Lower leg skin (tissue), 4 donors: ENCODE data around the gene ACOXL. TPM values are rescaled to one million over a fixed set of nuclear protein-coding genes. Genes with fewer than 3 reads are reported as not detected.

Experiments used
- DNase-seq, 2 donors: peaks; one replicate each; pipeline ENCODE4 v3.0.0-alpha.2; 2019; ENCODE audit warnings: low spot score in 2 of 2
- H3K4me3 ChIP-seq: fragments of 200-600 bp; sonication (generic); 2 replicates; pipeline ENCODE4 v1.5.1; 2017; ENCODE audit warnings: mild to moderate bottlenecking, low read depth; ENCODE audit not compliant: poor library complexity, severe bottlenecking
- CTCF ChIP-seq, 3 donors: fragments of 450-650 bp; IDR thresholded peaks; one replicate each; pipeline ENCODE4 v1.5.1; 2016; ENCODE audit warnings: antibody characterized with exemption in 3 of 3, mild to moderate bottlenecking in 3 of 3, moderate library complexity in 2 of 3
- POLR2A ChIP-seq, 2 donors: fragments of 450-650 bp; IDR thresholded peaks; one replicate each; pipeline ENCODE4 v1.6.1; 2016 to 2017; ENCODE audit warnings: antibody characterized with exemption in 2 of 2, mild to moderate bottlenecking in 1 of 2, moderate library complexity in 1 of 2
- WGBS, 2 donors: methylation state at CpG; one replicate each; pipeline ENCODE4 v1.1.5; 2018; 5-methylcytosine and 5-hydroxymethylcytosine counted together
- intact Hi-C: fragments of 100-400 bp; cut with DNase I; formaldehyde crosslinking; loops from one replicate; pipeline ENCODE4 v1.15.0; 2023; ENCODE audit warnings: low total_unique reads
- total RNA-seq, 4 donors: library from RNA; depleted of rRNA; stranded (reverse); fragments of >200 nt; gene quantifications; one replicate each; pipeline ENCODE4 v1.1.0, GENCODE V29; 2016

Gene ACOXL
- total RNA-seq, 4 donors from 2014 or later = not detected

- intact Hi-C loops = no loop called here
- DNase-seq = peak; percentile 59 to 85
- 19 to 21% methylated on average over 7 of the region's 7 CpGs for WGBS, 2 donors
- TF ChIP-seq POLR2A (IDR thresholded peaks at IDR 0.05) (no peak), CTCF (IDR thresholded peaks at IDR 0.05) (no peak)
- H3K4me3 ChIP-seq = no peak overlapping the region
Observed at GRCh38 chr2:110770959-110771431, 38.6 kb downstream of the ACOXL start.

GRCh38 chr2:110771547-110772382, 39.4 kb downstream of the ACOXL start:
- no peak for DNase-seq
- TF ChIP-seq CTCF (IDR thresholded peaks at IDR 0.05) (no peak), POLR2A (IDR thresholded peaks at IDR 0.05) (no peak)
- no peak overlapping the region for H3K4me3 ChIP-seq
- intact Hi-C loops = no loop called here
- WGBS, 2 donors = 53 to 58% methylated on average over 5 of the region's 5 CpGs

GRCh38 chr2:110772383-110772755, 40.0 kb downstream of the ACOXL start:
- no peak overlapping the region for H3K4me3 ChIP-seq
- intact Hi-C loops = no loop called here
- TF ChIP-seq CTCF (IDR thresholded peaks at IDR 0.05) (no peak), POLR2A (IDR thresholded peaks at IDR 0.05) (no peak)
- WGBS, 2 donors = 63 to 72% methylated on average over 6 of the region's 6 CpGs
- no peak for DNase-seq

- intact Hi-C loops = no loop called here
- 55 to 70% methylated on average over 6 of the region's 6 CpGs for WGBS, 2 donors
- TF ChIP-seq POLR2A (IDR thresholded peaks at IDR 0.05) (no peak), CTCF (IDR thresholded peaks at IDR 0.05) (no peak)
Observed at GRCh38 chr2:110773401-110773921, 41.1 kb downstream of the ACOXL start.

GRCh38 chr2:110774701-110775100, 42.3 kb downstream of the ACOXL start:
- intact Hi-C loops = no loop called here

More at GRCh38 chr2:110773401-110773921, 41.1 kb downstream of the ACOXL start:
- no peak overlapping the region for H3K4me3 ChIP-seq
- peak in 1 of 2 donors; percentile 85 for DNase-seq

More at GRCh38 chr2:110774701-110775100, 42.3 kb downstream of the ACOXL start:
- 72 to 76% methylated on average over 2 of the region's 2 CpGs for WGBS, 2 donors
- no peak overlapping the region for H3K4me3 ChIP-seq
- TF ChIP-seq POLR2A (IDR thresholded peaks at IDR 0.05) (no peak), CTCF (IDR thresholded peaks at IDR 0.05) (no peak)
- DNase-seq = no peak
